GM13976 (cell line): ENCODE data around the gene PPP2R5E.

Experiments used
- DNase-seq: peaks from one replicate; pipeline ENCODE4 v3.0.0; 2012; ENCODE audit warnings: low spot score
- in situ Hi-C: fragments of 300-500 bp; cut with MboI; formaldehyde crosslinking; loops from one replicate; pipeline ENCODE4 v1.12.0; 2022; ENCODE audit warnings: low sequenced_read_pairs, mixed read lengths, inconsistent platforms; ENCODE audit not compliant: unreplicated experiment
- TF ChIP-seq, protein P1 (sequence below): IDR thresholded peaks from 2 replicates; pipeline ENCODE4 v1.5.1; 2012; ENCODE audit warnings: borderline replicate concordance, mild to moderate bottlenecking; ENCODE audit not compliant: insufficient read depth; ENCODE audit errors: extremely low read depth, missing control alignments, control extremely low read depth

The PPP2R5E gene

DNA sequence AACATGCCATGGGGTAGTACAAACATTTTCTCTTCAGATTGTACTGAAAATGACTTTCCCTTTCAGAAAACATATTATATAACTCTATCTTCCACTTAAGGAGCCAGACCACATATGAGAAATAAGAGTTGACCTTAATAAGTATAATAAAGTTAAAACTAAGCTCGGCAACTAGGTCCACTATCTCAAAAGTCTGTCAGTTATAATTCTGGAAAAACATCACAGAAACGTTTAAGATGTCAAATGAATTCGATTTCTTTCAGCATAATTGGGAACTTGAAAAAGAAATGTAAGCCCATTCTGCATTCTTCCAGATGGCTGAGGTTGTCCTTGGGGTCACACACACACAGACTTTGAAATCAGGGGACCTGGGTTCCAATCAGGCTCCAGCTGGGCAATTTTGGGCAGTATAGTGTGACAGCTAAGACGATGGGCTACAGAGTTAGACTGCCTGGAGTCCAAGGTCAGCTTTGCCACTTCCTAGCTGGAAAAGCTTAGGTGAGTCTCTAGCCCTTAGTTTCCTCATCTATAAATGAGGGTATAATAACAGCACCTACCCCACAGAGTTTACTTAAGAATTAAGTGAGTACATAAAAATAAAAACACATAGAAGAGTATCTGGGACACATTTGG lies 75.6 kb downstream of the PPP2R5E start:
- TF ChIP-seq, protein P1, sequence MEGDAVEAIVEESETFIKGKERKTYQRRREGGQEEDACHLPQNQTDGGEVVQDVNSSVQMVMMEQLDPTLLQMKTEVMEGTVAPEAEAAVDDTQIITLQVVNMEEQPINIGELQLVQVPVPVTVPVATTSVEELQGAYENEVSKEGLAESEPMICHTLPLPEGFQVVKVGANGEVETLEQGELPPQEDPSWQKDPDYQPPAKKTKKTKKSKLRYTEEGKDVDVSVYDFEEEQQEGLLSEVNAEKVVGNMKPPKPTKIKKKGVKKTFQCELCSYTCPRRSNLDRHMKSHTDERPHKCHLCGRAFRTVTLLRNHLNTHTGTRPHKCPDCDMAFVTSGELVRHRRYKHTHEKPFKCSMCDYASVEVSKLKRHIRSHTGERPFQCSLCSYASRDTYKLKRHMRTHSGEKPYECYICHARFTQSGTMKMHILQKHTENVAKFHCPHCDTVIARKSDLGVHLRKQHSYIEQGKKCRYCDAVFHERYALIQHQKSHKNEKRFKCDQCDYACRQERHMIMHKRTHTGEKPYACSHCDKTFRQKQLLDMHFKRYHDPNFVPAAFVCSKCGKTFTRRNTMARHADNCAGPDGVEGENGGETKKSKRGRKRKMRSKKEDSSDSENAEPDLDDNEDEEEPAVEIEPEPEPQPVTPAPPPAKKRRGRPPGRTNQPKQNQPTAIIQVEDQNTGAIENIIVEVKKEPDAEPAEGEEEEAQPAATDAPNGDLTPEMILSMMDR, result no peak
- in situ Hi-C loops, result no loop called here
- DNase-seq, result no peak

DNA sequence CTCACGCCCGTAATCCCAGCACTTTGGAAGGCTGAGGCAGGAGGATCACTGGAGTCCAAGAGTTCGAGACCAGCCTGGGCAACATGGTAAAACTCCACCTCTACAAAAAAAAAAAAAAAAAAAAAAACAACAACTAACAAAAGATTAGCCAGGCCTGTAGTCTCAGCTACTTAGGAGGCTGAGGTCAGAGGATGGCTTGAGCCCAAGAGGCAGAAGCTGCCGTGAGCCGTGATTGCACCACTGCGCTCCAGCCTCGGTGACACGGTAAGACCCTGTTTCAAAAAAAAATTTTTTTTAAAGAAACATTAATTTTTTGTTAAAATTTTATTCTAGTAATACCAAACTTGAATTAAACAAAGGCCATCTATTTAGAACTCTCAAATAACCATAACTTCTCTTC lies 77.8 kb downstream of the PPP2R5E start:
- TF ChIP-seq, protein P1, result no peak
- in situ Hi-C loops, result no loop called here
- no peak for DNase-seq

DNA sequence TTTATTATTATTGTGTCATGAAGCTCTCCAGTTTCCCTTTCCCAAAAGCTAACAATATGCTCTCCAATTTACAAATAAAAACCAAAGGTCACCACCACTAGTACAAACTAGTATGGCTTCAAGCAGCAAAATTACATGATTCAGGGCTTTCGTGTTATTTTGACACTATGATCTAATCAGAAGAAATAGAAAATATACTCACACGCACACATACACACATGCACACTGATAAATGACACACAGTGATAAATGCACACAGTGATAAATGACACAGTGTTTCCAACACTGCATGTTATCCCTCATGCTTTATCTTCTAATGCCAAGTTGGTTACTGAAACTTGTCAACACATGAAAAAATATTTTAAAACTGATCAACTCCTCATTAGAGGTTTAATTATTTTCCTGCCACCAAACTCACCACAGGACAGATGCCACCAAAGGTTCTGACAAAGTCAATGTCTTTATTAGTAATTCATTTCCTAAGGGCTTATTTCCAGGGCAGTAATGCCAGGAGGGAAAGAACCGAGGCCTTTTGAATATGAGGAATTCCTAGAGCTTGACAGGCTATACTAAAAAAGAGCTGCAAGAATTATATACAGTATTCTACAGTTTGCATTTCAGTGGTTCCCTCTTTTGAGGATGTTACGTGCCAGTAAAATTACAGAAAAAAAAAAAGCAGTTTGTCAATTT lies 82.4 kb downstream of the PPP2R5E start:
- no peak for DNase-seq
- in situ Hi-C loops, result no loop called here
- TF ChIP-seq, protein P1, result no peak

DNA sequence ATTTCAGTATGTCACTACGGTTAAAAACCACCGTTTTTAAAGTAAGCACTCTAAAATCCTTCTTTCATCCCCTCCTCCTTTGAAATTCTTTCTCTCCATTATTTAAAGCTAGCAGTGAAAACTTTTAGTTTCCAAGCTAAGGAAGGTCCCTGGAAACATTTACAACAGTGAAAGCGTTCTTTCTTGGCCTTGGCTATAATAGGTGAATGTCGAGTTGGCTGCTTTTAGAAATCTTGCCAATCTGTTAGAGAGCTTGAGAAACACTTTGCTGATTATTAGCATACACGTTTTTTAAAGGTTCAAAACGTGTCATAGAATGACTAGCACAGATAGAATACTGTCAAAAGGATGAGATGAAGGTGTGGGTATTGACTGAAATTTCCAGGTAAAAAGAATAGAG lies 83.4 kb downstream of the PPP2R5E start:
- TF ChIP-seq, protein P1, result no peak
- no peak for DNase-seq
- in situ Hi-C loops, result no loop called here

DNA sequence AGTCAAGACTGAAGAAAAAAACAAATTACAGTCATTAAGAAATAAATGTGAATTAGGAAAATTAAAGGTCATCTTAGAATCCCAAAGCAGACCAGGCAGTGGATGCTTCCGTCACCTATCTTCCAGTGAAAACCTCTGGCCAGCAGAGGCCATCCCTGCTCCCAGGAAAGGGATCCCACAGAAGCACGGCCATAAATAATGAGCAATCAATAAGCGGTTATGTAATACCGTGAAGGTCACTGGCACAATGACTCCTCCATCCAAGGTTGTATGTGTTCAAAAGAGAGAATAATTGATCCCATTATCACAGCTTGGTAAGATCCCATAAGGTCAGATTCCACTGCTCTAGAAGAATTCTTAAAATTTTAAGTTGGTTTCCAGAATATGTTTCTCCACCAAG lies 85.7 kb downstream of the PPP2R5E start:
- DNase-seq, result no peak
- in situ Hi-C loops, result no loop called here
- TF ChIP-seq, protein P1, result no peak

DNA sequence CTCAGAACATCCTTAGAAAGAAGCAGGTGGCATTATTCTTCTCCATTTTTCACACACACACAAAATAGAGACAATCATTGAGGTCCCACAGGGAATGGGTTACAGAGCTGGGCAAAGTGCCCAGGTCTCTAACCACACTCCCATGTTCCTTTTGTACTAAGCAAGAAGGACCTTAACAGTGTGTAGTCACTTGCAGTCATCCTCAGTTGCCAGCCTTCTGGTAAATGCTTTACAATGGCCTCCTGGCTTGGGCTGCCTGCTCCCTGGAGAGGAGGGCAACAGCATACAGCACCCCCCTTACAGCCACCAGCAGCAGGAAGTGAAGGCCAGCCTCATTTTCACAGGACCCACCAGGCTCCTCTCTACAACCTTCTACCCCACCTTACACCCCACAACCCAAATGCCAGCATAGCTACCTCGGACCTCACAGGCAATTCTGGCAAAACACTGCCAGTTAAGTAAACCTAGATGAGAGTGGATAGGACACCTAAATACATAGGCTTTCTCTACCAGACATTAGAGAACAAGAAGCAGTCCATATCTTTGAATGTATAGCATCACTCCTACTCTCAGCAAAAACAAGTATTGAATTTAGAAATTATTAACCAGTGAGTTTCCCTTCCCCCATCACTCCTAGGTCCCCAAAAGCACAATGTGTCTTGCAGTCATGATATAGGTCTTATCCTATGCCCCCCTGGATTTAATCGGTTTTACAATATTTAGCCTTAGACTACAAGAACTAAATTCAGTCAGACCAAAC lies 88.1 kb downstream of the PPP2R5E start:
- in situ Hi-C loops, result no loop called here
- TF ChIP-seq, protein P1, result no peak
- DNase-seq, result no peak
